DND-41 (cell line): Measurements from ENCODE around the gene PSMA5.

Source experiments
- ATAC-seq: fragments of 200-7000 bp; cut with Tn5 transposase; 3 replicates; pipeline ENCODE4 v1.9.1; 2021; ENCODE audit warnings: low read depth; ENCODE audit not compliant: insufficient read depth
- DNase-seq: peaks from one replicate; pipeline ENCODE4 v3.0.0-alpha.2; 2020
- H2AFZ ChIP-seq: 2 replicates; pipeline ENCODE4 v1.6.0; 2012; ENCODE audit warnings: low read depth, low read length
- H3K27ac ChIP-seq: 2 replicates; pipeline ENCODE4 v1.5.1; 2012; ENCODE audit warnings: low read length, inconsistent platforms
- H3K27me3 ChIP-seq: fragments of 200-600 bp; sonication (generic); 2 replicates; pipeline ENCODE4 v1.6.0; 2012; ENCODE audit warnings: low read length, mild to moderate bottlenecking, inconsistent platforms; ENCODE audit not compliant: insufficient read depth, poor library complexity
- H3K36me3 ChIP-seq: 2 replicates; pipeline ENCODE4 v1.5.1; 2012; ENCODE audit warnings: low read length, inconsistent platforms; ENCODE audit not compliant: insufficient read depth
- H3K4me1 ChIP-seq: 2 replicates; pipeline ENCODE4 v1.5.1; 2012; ENCODE audit warnings: mild to moderate bottlenecking, low read length; ENCODE audit not compliant: insufficient read depth
- H3K4me2 ChIP-seq: 2 replicates; pipeline ENCODE4 v1.6.0; 2012; ENCODE audit warnings: mild to moderate bottlenecking, moderate library complexity, low read length, inconsistent platforms; ENCODE audit not compliant: insufficient read depth
- H3K4me3 ChIP-seq, 2 experiments: fragments of 200-600 bp in 1 of 2; shearing (Covaris generic) in 1 of 2; 2 replicates each; pipeline ENCODE4 v1.5.1; 2012 to 2016; ENCODE audit warnings: inconsistent platforms in 2 of 2, low read length in 2 of 2, mild to moderate bottlenecking in 2 of 2, low read depth in 1 of 2, moderate library complexity in 1 of 2
- H3K79me2 ChIP-seq: 2 replicates; pipeline ENCODE4 v1.6.0; 2012; ENCODE audit warnings: low read length, inconsistent platforms; ENCODE audit not compliant: insufficient read depth
- H3K9ac ChIP-seq: 2 replicates; pipeline ENCODE4 v1.6.0; 2012; ENCODE audit warnings: low read depth, mild to moderate bottlenecking, inconsistent platforms, low read length, moderate library complexity
- H3K9me3 ChIP-seq: 2 replicates; pipeline ENCODE4 v1.5.1; 2012; ENCODE audit warnings: low read length, moderate library complexity, mild to moderate bottlenecking, inconsistent platforms; ENCODE audit not compliant: insufficient read depth, severe bottlenecking
- H4K20me1 ChIP-seq: 2 replicates; pipeline ENCODE4 v1.6.0; 2012; ENCODE audit warnings: low read length; ENCODE audit not compliant: insufficient read depth
- CTCF ChIP-seq: IDR thresholded peaks from 2 replicates; pipeline ENCODE4 v1.5.1; 2012; ENCODE audit warnings: borderline replicate concordance, low read length, moderate library complexity, mild to moderate bottlenecking; ENCODE audit not compliant: poor library complexity, severe bottlenecking; ENCODE audit errors: extremely low read depth
- EZH2 ChIP-seq: IDR thresholded peaks from 3 replicates; pipeline ENCODE4 v1.6.1; 2012; ENCODE audit warnings: borderline replicate concordance, low read depth, mild to moderate bottlenecking, moderate library complexity, low read length, inconsistent platforms; ENCODE audit not compliant: severe bottlenecking

PSMA5 gene

GRCh38 chr1:109383087-109383779, 43.0 kb downstream of the PSMA5 start:
- no peak overlapping the region for H3K4me3 ChIP-seq
- H2AFZ ChIP-seq: no peak overlapping the region
- no peaks in the 10 kb centered on the region for H3K9me3 ChIP-seq
- H3K4me1 ChIP-seq: no peaks in the 10 kb centered on the region
- DNase-seq: no peak
- H3K27me3 ChIP-seq: no peaks in the 10 kb centered on the region
- H3K9ac ChIP-seq: no peak overlapping the region
- no peak overlapping the region for H3K4me2 ChIP-seq
- TF ChIP-seq EZH2: no peak
- TF ChIP-seq CTCF: no peak
- no peaks in the 10 kb centered on the region for H3K36me3 ChIP-seq
- ATAC-seq: no peak
- H4K20me1 ChIP-seq: peaks cover 19% of the 10 kb centered on the region
- no peak overlapping the region for H3K27ac ChIP-seq
- H3K79me2 ChIP-seq: peaks cover 79% of the 10 kb centered on the region

GRCh38 chr1:109381573-109381972, 44.7 kb downstream of the PSMA5 start:
- H3K4me1 ChIP-seq: no peaks in the 10 kb centered on the region
- no peaks in the 10 kb centered on the region for H3K36me3 ChIP-seq
- no peak for ATAC-seq
- no peaks in the 10 kb centered on the region for H3K27me3 ChIP-seq
- H4K20me1 ChIP-seq: peaks cover 21% of the 10 kb centered on the region
- no peak overlapping the region for H3K4me2 ChIP-seq
- H3K4me3 ChIP-seq: no peak overlapping the region
- no peak for TF ChIP-seq CTCF
- no peak for TF ChIP-seq EZH2
- H3K79me2 ChIP-seq: peaks cover 82% of the 10 kb centered on the region
- H3K9me3 ChIP-seq: no peaks in the 10 kb centered on the region
- DNase-seq: no peak
- no peak overlapping the region for H3K9ac ChIP-seq
- no peak overlapping the region for H3K27ac ChIP-seq
- no peak overlapping the region for H2AFZ ChIP-seq

GRCh38 chr1:109379907-109380306, 46.3 kb downstream of the PSMA5 start:
- peaks cover 16% of the 10 kb centered on the region for H4K20me1 ChIP-seq
- no peaks in the 10 kb centered on the region for H3K4me1 ChIP-seq
- no peak overlapping the region for H3K27ac ChIP-seq
- no peaks in the 10 kb centered on the region for H3K9me3 ChIP-seq
- no peaks in the 10 kb centered on the region for H3K27me3 ChIP-seq
- ATAC-seq (no peak), DNase-seq (no peak)
- peaks cover 76% of the 10 kb centered on the region for H3K79me2 ChIP-seq
- H3K9ac ChIP-seq: no peak overlapping the region
- TF ChIP-seq EZH2 (no peak), CTCF (no peak)
- no peak overlapping the region for H3K4me2 ChIP-seq
- H3K4me3 ChIP-seq: no peak overlapping the region
- H3K36me3 ChIP-seq: no peaks in the 10 kb centered on the region
- H2AFZ ChIP-seq: no peak overlapping the region
